Caco-2 (cell line): ENCODE data around the gene ITGA7. TPM values are rescaled to one million over a fixed set of nuclear protein-coding genes. Genes with fewer than 3 reads are reported as not detected.

Experiments
- BruUV-seq: library from RNA; stranded (reverse); fragments of 400-500 nt; replicated peaks from 2 replicates; lab custom pipeline; 2021; lab: Mats Ljungman, UMichigan
- CTCF ChIA-PET: fragments of 300-600 bp; sonication (Branson Sonifier 250); formaldehyde crosslinking; loops from one replicate; lab custom pipeline; 2022; ENCODE audit warnings: antibody characterized with exemption; lab: Charles Lee
- POLR2A ChIA-PET: fragments of 300-600 bp; sonication (Branson Sonifier 250); formaldehyde crosslinking; loops from one replicate; lab custom pipeline; 2022; ENCODE audit warnings: antibody characterized with exemption; lab: Charles Lee
- DNase-seq, 2 experiments: peaks; one replicate each; pipeline versions ENCODE4 v3.0.0 to v3.0.0-alpha.2; 2020 to 2022
- H3K27me3 ChIP-seq: replicated peaks from 2 replicates; pipeline ENCODE4 v1.6.0; 2011; ENCODE audit warnings: low read length; ENCODE audit not compliant: control insufficient read depth, insufficient read depth
- H3K36me3 ChIP-seq: 2 replicates; pipeline ENCODE4 v1.5.1; 2011; ENCODE audit warnings: low read length; ENCODE audit not compliant: control insufficient read depth, insufficient read depth
- H3K4me1 ChIP-seq: fragments of 250-450 bp; sonication (Bioruptor Pico); 2 replicates; pipeline ENCODE4 v1.5.1; 2020; ENCODE audit warnings: mild to moderate bottlenecking
- H3K4me3 ChIP-seq: 2 replicates; pipeline ENCODE4 v1.5.1; 2011; ENCODE audit warnings: low read depth, mild to moderate bottlenecking, control low read depth, low read length
- H3K9me3 ChIP-seq: fragments of 250-450 bp; sonication (Bioruptor Pico); 2 replicates; pipeline ENCODE4 v1.5.1; 2020; ENCODE audit warnings: mild to moderate bottlenecking, moderate library complexity
- H3K27ac Mint-ChIP-seq: one replicate; pipeline ENCODE4 v1.8.0; 2022; ENCODE audit warnings: mixed read lengths; ENCODE audit not compliant: unreplicated experiment
- H3K27me3 Mint-ChIP-seq: one replicate; pipeline ENCODE4 v1.8.0; 2022; ENCODE audit warnings: mixed read lengths; ENCODE audit not compliant: insufficient read depth, unreplicated experiment
- H3K36me3 Mint-ChIP-seq: one replicate; pipeline ENCODE4 v1.8.0; 2022; ENCODE audit warnings: mild to moderate bottlenecking, mixed read lengths; ENCODE audit not compliant: insufficient read depth, unreplicated experiment
- H3K4me1 Mint-ChIP-seq: one replicate; pipeline ENCODE4 v1.8.0; 2022; ENCODE audit warnings: low read depth, mixed read lengths; ENCODE audit not compliant: unreplicated experiment
- H3K4me3 Mint-ChIP-seq: one replicate; pipeline ENCODE4 v1.8.0; 2022; ENCODE audit warnings: mild to moderate bottlenecking, moderate library complexity, mixed read lengths; ENCODE audit not compliant: unreplicated experiment
- H3K9me3 Mint-ChIP-seq: one replicate; pipeline ENCODE4 v1.8.0; 2022; ENCODE audit warnings: mixed read lengths; ENCODE audit not compliant: unreplicated experiment
- CTCF ChIP-seq, 2 experiments: fragments of 200-600 bp in 1 of 2; IDR thresholded peaks; 1 replicate in 1 of 2; 2 replicates in 1 of 2; pipeline versions ENCODE4 v1.5.1 to v1.8.0; 2011 to 2022; ENCODE audit warnings: antibody characterized with exemption in 1 of 2, control low read depth in 1 of 2, inconsistent platforms in 1 of 2, low read depth in 1 of 2, low read length in 1 of 2, mild to moderate bottlenecking in 1 of 2, moderate library complexity in 1 of 2; ENCODE audit not compliant: insufficient read depth in 1 of 2, severe bottlenecking in 1 of 2, unreplicated experiment in 1 of 2
- intact Hi-C: fragments of 100-400 bp; cut with micrococcal nuclease; formaldehyde crosslinking; loops from one replicate; pipeline ENCODE4 v1.10.0; 2022; ENCODE audit not compliant: unreplicated experiment
- total RNA-seq: library from RNA; stranded (reverse); gene quantifications from 2 replicates; pipeline ENCODE4 v1.2.3, GENCODE V29; 2022

ITGA7 gene
- total RNA-seq, 1 experiment from 2014 or later, result 46.1 TPM

- no peaks in the 10 kb centered on the region for H3K9me3 ChIP-seq
- no peak overlapping the region for H3K27ac Mint-ChIP-seq
- no peaks in the 10 kb centered on the region for H3K36me3 ChIP-seq
- TF ChIP-seq CTCF (IDR thresholded peaks at IDR 0.05; ENCODE audit: insufficient read depth in 1 of 2, low read depth in 1 of 2, low read length in 1 of 2, severe bottlenecking in 1 of 2, unreplicated experiment in 1 of 2), result no peak
- no peaks in the 10 kb centered on the region for H3K27me3 Mint-ChIP-seq
- peaks cover 8% of the 10 kb centered on the region for H3K9me3 Mint-ChIP-seq
- ChIA-PET CTCF (interaction anchor here (1.5 kb wide), 1 partner anchor 44 kb away, joined by 4 read pairs; no protein-coding TSS in a partner anchor), POLR2A (no interaction called here)
- peaks cover 6% of the 10 kb centered on the region for H3K4me1 Mint-ChIP-seq
- no peak overlapping the region for H3K4me3 Mint-ChIP-seq
- DNase-seq, result no peak
- no peaks in the 10 kb centered on the region for H3K27me3 ChIP-seq
- no TSS peak for BruUV-seq
- H3K4me3 ChIP-seq, result no peak overlapping the region
- intact Hi-C loops, result no loop called here
- H3K4me1 ChIP-seq, result no peaks in the 10 kb centered on the region
- peaks cover 4% of the 10 kb centered on the region for H3K36me3 Mint-ChIP-seq
These were observed 31.0 kb downstream of the ITGA7 start for GRCh38 chr12:55676707-55677106.

- no TSS peak for BruUV-seq
- Histone ChIP-seq H3K9me3 (no peaks in the 10 kb centered on the region), H3K27me3 (no peaks in the 10 kb centered on the region), H3K4me3 (no peak overlapping the region), H3K36me3 (no peaks in the 10 kb centered on the region), H3K4me1 (no peaks in the 10 kb centered on the region)
- TF ChIP-seq CTCF (IDR thresholded peaks at IDR 0.05; ENCODE audit: insufficient read depth in 1 of 2, low read depth in 1 of 2, low read length in 1 of 2, severe bottlenecking in 1 of 2, unreplicated experiment in 1 of 2), result no peak
- ChIA-PET CTCF (no interaction called here), POLR2A (no interaction called here)
- H3K9me3 Mint-ChIP-seq, result peaks cover 8% of the 10 kb centered on the region
- no peak for DNase-seq
- H3K4me3 Mint-ChIP-seq, result no peak overlapping the region
- peaks cover 6% of the 10 kb centered on the region for H3K4me1 Mint-ChIP-seq
- intact Hi-C loops, result no loop called here
- H3K27me3 Mint-ChIP-seq, result no peaks in the 10 kb centered on the region
- no peak overlapping the region for H3K27ac Mint-ChIP-seq
- H3K36me3 Mint-ChIP-seq, result no peaks in the 10 kb centered on the region
These were observed 32.0 kb downstream of the ITGA7 start for GRCh38 chr12:55675666-55676065.

- no peak for DNase-seq
- CTCF ChIA-PET, result interaction anchor here (0.6 kb wide), 1 partner anchor 8 kb away, joined by 3 read pairs; a partner anchor contains a TSS
These were observed 34.1 kb downstream of the ITGA7 start for GRCh38 chr12:55673638-55674037.

More at GRCh38 chr12:55673638-55674037, 34.1 kb downstream of the ITGA7 start:
- no peaks in the 10 kb centered on the region for H3K36me3 Mint-ChIP-seq
- no peak for TF ChIP-seq CTCF (IDR thresholded peaks at IDR 0.05; ENCODE audit: insufficient read depth in 1 of 2, low read depth in 1 of 2, low read length in 1 of 2, severe bottlenecking in 1 of 2, unreplicated experiment in 1 of 2)
- H3K27ac Mint-ChIP-seq, result no peak overlapping the region
- peaks cover 14% of the 10 kb centered on the region for H3K4me1 Mint-ChIP-seq
- H3K4me3 Mint-ChIP-seq, result no peak overlapping the region
- Histone ChIP-seq H3K4me1 (peaks cover 9% of the 10 kb centered on the region), H3K36me3 (no peaks in the 10 kb centered on the region), H3K9me3 (no peaks in the 10 kb centered on the region), H3K4me3 (no peak overlapping the region), H3K27me3 (no peaks in the 10 kb centered on the region)
- H3K27me3 Mint-ChIP-seq, result no peaks in the 10 kb centered on the region
- BruUV-seq, result no TSS peak
- H3K9me3 Mint-ChIP-seq, result peaks cover 8% of the 10 kb centered on the region
- intact Hi-C loops, result no loop called here
- POLR2A ChIA-PET, result no interaction called here
